H1 (cell line): ENCODE measurements around the gene GPR15LG. TPM values are rescaled to one million over a fixed set of nuclear protein-coding genes. Genes with fewer than 3 reads are reported as not detected.

Experiments used
- CTCF ChIA-PET: fragments of 300-600 bp; sonication (Branson Sonifier 250); formaldehyde crosslinking; loops from one replicate; lab custom pipeline; 2021; ENCODE audit not compliant: partially characterized antibody; lab: Charles Lee
- POLR2A ChIA-PET: fragments of 300-600 bp; sonication (Branson Sonifier 250); formaldehyde crosslinking; loops from one replicate; lab custom pipeline; 2021; ENCODE audit warnings: inconsistent platforms; ENCODE audit not compliant: partially characterized antibody; lab: Charles Lee
- DNase-seq, 2 experiments: peaks; one replicate each; pipeline versions ENCODE4 v3.0.0 to v3.0.0-alpha.2; 2010 to 2022; ENCODE audit warnings: low spot score in 2 of 2, low read depth in 1 of 2, mixed read lengths in 1 of 2
- FAIRE-seq: peaks from 2 replicates; lab custom pipeline; 2011; peaks lifted over from hg19 to GRCh38; lab: Jason Lieb, UNC
- H2AFZ ChIP-seq: 2 replicates; pipeline ENCODE4 v1.8.1; 2012; ENCODE audit warnings: low read length, inconsistent platforms
- H2AK5ac ChIP-seq: 2 replicates; pipeline ENCODE4 v1.6.1; 2013; ENCODE audit warnings: low read depth, low read length
- H2BK120ac ChIP-seq: replicated peaks from 2 replicates; pipeline ENCODE3; 2013; ENCODE audit warnings: low read depth, low read length, inconsistent platforms
- H2BK12ac ChIP-seq: 2 replicates; pipeline ENCODE4 v1.6.1; 2013; ENCODE audit warnings: low read depth, low read length
- H2BK15ac ChIP-seq: 2 replicates; pipeline ENCODE4 v1.6.1; 2013; ENCODE audit warnings: low read length
- H2BK20ac ChIP-seq: 2 replicates; pipeline ENCODE4 v1.6.1; 2013; ENCODE audit warnings: low read length
- H2BK5ac ChIP-seq: 2 replicates; pipeline ENCODE4 v1.6.1; 2013; ENCODE audit warnings: low read depth, low read length
- H3K14ac ChIP-seq: 2 replicates; pipeline ENCODE4 v1.6.1; 2013; ENCODE audit warnings: inconsistent platforms; ENCODE audit not compliant: insufficient read length
- H3K18ac ChIP-seq: 2 replicates; pipeline ENCODE4 v1.6.1; 2013; ENCODE audit warnings: low read length; ENCODE audit errors: extremely low read depth
- H3K23ac ChIP-seq: 2 replicates; pipeline ENCODE4 v1.6.1; 2013; ENCODE audit warnings: inconsistent platforms; ENCODE audit not compliant: insufficient read length
- H3K23me2 ChIP-seq: 2 replicates; pipeline ENCODE4 v1.6.1; 2013; ENCODE audit warnings: low read depth, low read length
- H3K27ac ChIP-seq: 2 replicates; pipeline ENCODE4 v1.6.1; 2011; ENCODE audit warnings: low read depth, low read length, inconsistent platforms
- H3K27me3 ChIP-seq, 4 experiments: replicated peaks in 1 of 4; 1 replicate in 1 of 4; 2 replicates in 3 of 4; pipeline versions ENCODE4 v1.6.1 to v1.8.1; 2011 to 2013; ENCODE audit warnings: low read length in 3 of 4, mild to moderate bottlenecking in 3 of 4, inconsistent platforms in 2 of 4, mixed read lengths in 2 of 4, moderate library complexity in 1 of 4; ENCODE audit not compliant: control insufficient read depth in 3 of 4, insufficient read depth in 3 of 4; ENCODE audit errors: extremely low read depth in 1 of 4
- H3K36me3 ChIP-seq, 4 experiments: 2 replicates each; pipeline versions ENCODE4 v1.6.1 to v1.8.1; 2011 to 2013; ENCODE audit warnings: mild to moderate bottlenecking in 4 of 4, low read length in 3 of 4, moderate library complexity in 2 of 4, control low read depth in 1 of 4, inconsistent platforms in 1 of 4; ENCODE audit not compliant: insufficient read depth in 4 of 4, control insufficient read depth in 2 of 4
- H3K4ac ChIP-seq: replicated peaks from 2 replicates; pipeline ENCODE3; 2013; ENCODE audit warnings: low read length, low read depth, mixed read lengths, inconsistent platforms; ENCODE audit not compliant: insufficient read length
- H3K4me1 ChIP-seq, 4 experiments: replicated peaks in 1 of 4; 1 replicate in 1 of 4; 2 replicates in 3 of 4; pipeline versions ENCODE4 v1.6.1 to v1.8.1; 2011 to 2013; ENCODE audit warnings: low read length in 3 of 4, inconsistent platforms in 2 of 4, mixed read lengths in 1 of 4; ENCODE audit not compliant: insufficient read depth in 4 of 4, control insufficient read depth in 3 of 4
- H3K4me2 ChIP-seq, 2 experiments: 2 replicates each; pipeline versions ENCODE4 v1.6.1 to v1.8.1; 2011 to 2013; ENCODE audit warnings: low read depth in 2 of 2, low read length in 2 of 2, control low read depth in 1 of 2, inconsistent platforms in 1 of 2, mild to moderate bottlenecking in 1 of 2; ENCODE audit not compliant: insufficient read depth in 1 of 2
- H3K4me3 ChIP-seq, 4 experiments: fragments of 200-600, 300-600 bp in 1 of 4; sonication (generic), shearing (Covaris generic), sonication (Bioruptor Twin) in 1 of 4; 2 replicates each; pipeline versions ENCODE4 v1.5.1 to v1.8.1; 2011 to 2016; ENCODE audit warnings: low read length in 4 of 4, low read depth in 3 of 4, control low read depth in 2 of 4, inconsistent platforms in 2 of 4, mild to moderate bottlenecking in 2 of 4, mixed read lengths in 1 of 4, moderate library complexity in 1 of 4; ENCODE audit not compliant: insufficient read depth in 2 of 4; ENCODE audit errors: extremely low read depth in 1 of 4
- H3K56ac ChIP-seq: replicated peaks from 2 replicates; pipeline ENCODE3; 2013; ENCODE audit warnings: low read depth, mild to moderate bottlenecking, mixed read lengths, low read length, inconsistent platforms; ENCODE audit not compliant: insufficient read length
- H3K79me1 ChIP-seq: 2 replicates; pipeline ENCODE4 v1.6.1; 2013; ENCODE audit warnings: low read depth, low read length, control low read depth
- H3K79me2 ChIP-seq, 2 experiments: 2 replicates each; pipeline versions ENCODE4 v1.6.1 to v1.8.1; 2012 to 2013; ENCODE audit warnings: low read length in 2 of 2, mild to moderate bottlenecking in 2 of 2, inconsistent platforms in 1 of 2; ENCODE audit not compliant: insufficient read depth in 2 of 2, control insufficient read depth in 1 of 2
- H3K9ac ChIP-seq, 4 experiments: replicated peaks in 1 of 4; 1 replicate in 1 of 4; 2 replicates in 3 of 4; pipeline versions ENCODE4 v1.6.1 to v1.8.1; 2011 to 2013; ENCODE audit warnings: low read depth in 3 of 4, low read length in 3 of 4, control low read depth in 2 of 4, mild to moderate bottlenecking in 2 of 4, moderate library complexity in 2 of 4, inconsistent platforms in 1 of 4; ENCODE audit errors: extremely low read depth in 1 of 4
- H3K9me3 ChIP-seq, 2 experiments: 2 replicates each; pipeline versions ENCODE4 v1.6.1 to v1.8.1; 2012 to 2013; ENCODE audit warnings: mild to moderate bottlenecking in 2 of 2, moderate library complexity in 2 of 2, control low read depth in 1 of 2, inconsistent platforms in 1 of 2, low read depth in 1 of 2, low read length in 1 of 2, mixed read lengths in 1 of 2; ENCODE audit not compliant: insufficient read depth in 2 of 2
- H4K20me1 ChIP-seq, 2 experiments: replicated peaks in 1 of 2; 2 replicates each; pipeline versions ENCODE3 to v1.8.1; 2011 to 2013; ENCODE audit warnings: inconsistent platforms in 2 of 2, low read length in 2 of 2, mild to moderate bottlenecking in 1 of 2; ENCODE audit not compliant: insufficient read depth in 2 of 2, control insufficient read depth in 1 of 2
- H4K5ac ChIP-seq: 2 replicates; pipeline ENCODE4 v1.6.1; 2013; ENCODE audit warnings: low read length, low read depth, mixed read lengths, inconsistent platforms; ENCODE audit not compliant: insufficient read length
- H4K8ac ChIP-seq: 2 replicates; pipeline ENCODE4 v1.8.0; 2013; ENCODE audit warnings: mild to moderate bottlenecking, moderate library complexity, low read length, inconsistent platforms; ENCODE audit not compliant: insufficient read depth; ENCODE audit errors: extremely low read depth
- H4K91ac ChIP-seq: replicated peaks from 2 replicates; pipeline ENCODE3; 2013; ENCODE audit warnings: low read length, mixed read lengths, inconsistent platforms; ENCODE audit not compliant: insufficient read length
- EP300 ChIP-seq, 2 experiments: IDR thresholded peaks; 1 replicate in 1 of 2; 2 replicates in 1 of 2; pipeline ENCODE4 v1.6.1; 2011 to 2012; ENCODE audit warnings: low read depth in 2 of 2, low read length in 2 of 2, mild to moderate bottlenecking in 2 of 2, borderline replicate concordance in 1 of 2, inconsistent platforms in 1 of 2, moderate library complexity in 1 of 2
- FOSL1 ChIP-seq: IDR thresholded peaks from 2 replicates; pipeline ENCODE4 v1.6.1; 2011; ENCODE audit warnings: mild to moderate bottlenecking, low read depth, low read length, moderate library complexity; ENCODE audit not compliant: insufficient read depth
- RAD21 ChIP-seq, 2 experiments: IDR thresholded peaks in 1 of 2; conservative IDR thresholded peaks in 1 of 2; 2 replicates each; pipeline ENCODE4 v1.6.1; 2011; ENCODE audit warnings: low read depth in 2 of 2, low read length in 2 of 2, improper control_type of control experiment in 1 of 2, inconsistent platforms in 1 of 2, mild to moderate bottlenecking in 1 of 2, moderate library complexity in 1 of 2
- RXRA ChIP-seq: IDR thresholded peaks from 2 replicates; pipeline ENCODE4 v1.6.1; 2011; ENCODE audit warnings: low read depth, mild to moderate bottlenecking, low read length, moderate library complexity; ENCODE audit not compliant: insufficient read depth
- YY1 ChIP-seq: IDR thresholded peaks from 2 replicates; pipeline ENCODE4 v1.6.1; 2011; ENCODE audit warnings: low read depth, mild to moderate bottlenecking, low read length
- WGBS, 2 experiments: shearing (Covaris generic) in 1 of 2; methylation state at CpG; one replicate each; pipeline versions ENCODE4 v1.1.6 to v1.1.7; 2013 to 2015; ENCODE audit warnings: low lambda C conversion rate in 2 of 2, mixed read lengths in 2 of 2, inconsistent platforms in 1 of 2, low coverage in 1 of 2, missing lambda C conversion rate in 1 of 2; ENCODE audit not compliant: insufficient replicate concordance in 2 of 2, insufficient coverage in 1 of 2, insufficient read length in 1 of 2; ENCODE audit errors: extremely low coverage in 1 of 2, missing lambda C conversion rate in 1 of 2; 5-methylcytosine and 5-hydroxymethylcytosine counted together
- polyA plus RNA-seq, 7 experiments: library from polyadenylated mRNA; depleted of rRNA in 3 of 7; stranded (reverse) in 5 of 7; unstranded in 2 of 7; fragments of >200 nt in 5 of 7; fragments of 200-250 nt in 2 of 7; gene quantifications; 1 replicate in 5 of 7; 2 replicates in 1 of 7; 4 replicates in 1 of 7; pipeline versions ENCODE4 v1.2.1 to v1.2.3, GENCODE V29; 2011 to 2013; ENCODE audit warnings: missing spikeins in 2 of 7, mixed read lengths in 2 of 7
- total RNA-seq: library from RNA; stranded (reverse); fragmentation: NEBNext Ultra II Directional; extraction: Animal tissue kit (Norgen Biotek cat#: 25700); gene quantifications from 2 replicates; pipeline ENCODE4 v1.2.1, GENCODE V29; 2021

GPR15LG gene
- total and polyA plus RNA-seq, 2 of the 8 experiments (the other 6 are each of a cell fraction or from before 2014, with no cell fraction given), result not detected

GRCh38 chr10:84185526-84186175 lies 12.1 kb downstream of the GPR15LG start:
- Histone ChIP-seq H2BK20ac (no peak overlapping the region), H4K20me1 (peaks cover 0 to 8% of the 10 kb centered on the region in 2 experiments), H3K79me2 (no peaks in the 10 kb centered on the region), H4K91ac (no peak overlapping the region), H3K79me1 (peaks cover 4% of the 10 kb centered on the region; the same call in 1 of the 2 replicates), H3K56ac (no peak overlapping the region), H3K23me2 (peaks cover 10% of the 10 kb centered on the region; the same call in 1 of the 2 replicates), H3K9ac (no peak overlapping the region), H3K36me3 (no peaks in the 10 kb centered on the region; a peak in 1 of 8 replicates), H3K9me3 (peaks cover 0 to 4% of the 10 kb centered on the region in 2 experiments; a peak in 1 of 4 replicates), H3K27me3 (0 out of 7 replicates have a peak, but pooled peaks cover 0 to 2% (median 0%) of the 10 kb centered on the region in 4 experiments), H3K4ac (no peak overlapping the region), H3K27ac (no peak overlapping the region), H2BK12ac (no peak overlapping the region), H2BK15ac (no peak overlapping the region), H3K4me3 (no peak overlapping the region), H3K4me2 (no peak overlapping the region), H3K23ac (no peak overlapping the region), H2AFZ (no peak overlapping the region), H2AK5ac (no peak overlapping the region), H3K14ac (no peak overlapping the region), H3K18ac (no peak overlapping the region), H2BK120ac (no peak overlapping the region), H4K8ac (no peak overlapping the region), H4K5ac (no peak overlapping the region), H3K4me1 (no peaks in the 10 kb centered on the region), H2BK5ac (no peak overlapping the region)
- TF ChIP-seq EP300 (IDR thresholded peaks at IDR 0.05; ENCODE audit: borderline replicate concordance in 1 of 2, low read depth in 2 of 2, low read length in 2 of 2), result no peak
- TF ChIP-seq YY1, result no peak
- TF ChIP-seq RAD21 (IDR thresholded peaks at IDR 0.05 in 1 of 2, conservative IDR thresholded peaks at IDR 0.05 in 1 of 2; ENCODE audit: low read depth in 2 of 2, low read length in 2 of 2), result no peak
- no peak for TF ChIP-seq RXRA
- TF ChIP-seq FOSL1, result no peak
- FAIRE-seq (no peak), DNase-seq (no peak)
- 84% methylated on average over 11 of the region's 11 CpGs; no CpG with 5 or more reads in 1 of the 2 experiments for WGBS, 2 experiments
- CTCF ChIA-PET, result interaction anchor here (1.4 to 1.8 kb wide), 3 partner anchors 17 to 72 kb away, joined by 5 to 11 read pairs (median 6); no protein-coding TSS in a partner anchor
- POLR2A ChIA-PET, result interaction anchor here (0.6 to 1.5 kb wide), 2 partner anchors 10 to 46 kb away, joined by 3 to 4 read pairs; partner anchors contain the start of gene GHITM
